Measurements from ENCODE around the gene BTBD8.

- TF ChIP-seq, protein P1, sequence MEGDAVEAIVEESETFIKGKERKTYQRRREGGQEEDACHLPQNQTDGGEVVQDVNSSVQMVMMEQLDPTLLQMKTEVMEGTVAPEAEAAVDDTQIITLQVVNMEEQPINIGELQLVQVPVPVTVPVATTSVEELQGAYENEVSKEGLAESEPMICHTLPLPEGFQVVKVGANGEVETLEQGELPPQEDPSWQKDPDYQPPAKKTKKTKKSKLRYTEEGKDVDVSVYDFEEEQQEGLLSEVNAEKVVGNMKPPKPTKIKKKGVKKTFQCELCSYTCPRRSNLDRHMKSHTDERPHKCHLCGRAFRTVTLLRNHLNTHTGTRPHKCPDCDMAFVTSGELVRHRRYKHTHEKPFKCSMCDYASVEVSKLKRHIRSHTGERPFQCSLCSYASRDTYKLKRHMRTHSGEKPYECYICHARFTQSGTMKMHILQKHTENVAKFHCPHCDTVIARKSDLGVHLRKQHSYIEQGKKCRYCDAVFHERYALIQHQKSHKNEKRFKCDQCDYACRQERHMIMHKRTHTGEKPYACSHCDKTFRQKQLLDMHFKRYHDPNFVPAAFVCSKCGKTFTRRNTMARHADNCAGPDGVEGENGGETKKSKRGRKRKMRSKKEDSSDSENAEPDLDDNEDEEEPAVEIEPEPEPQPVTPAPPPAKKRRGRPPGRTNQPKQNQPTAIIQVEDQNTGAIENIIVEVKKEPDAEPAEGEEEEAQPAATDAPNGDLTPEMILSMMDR (IDR thresholded peaks at IDR 0.05): no peak
- TF ChIP-seq POLR2A (IDR thresholded peaks at IDR 0.05) (no peak), POLR2AphosphoS5 (IDR thresholded peaks at IDR 0.05) (no peak), EP300 (IDR thresholded peaks at IDR 0.05) (no peak)
Measured at GRCh38 chr1:92094090-92094489, 13.9 kb downstream of the BTBD8 start.

Data from sigmoid colon (tissue), 4 donors.